Measurements from ENCODE around the gene KMT5C.

GRCh38 chr19:55305491-55305890 lies 34.2 kb upstream of the KMT5C start:
- TF ChIP-seq CTCF (IDR thresholded peaks at IDR 0.05; ENCODE audit: low read depth, low read length): no peak
- no peak for TF ChIP-seq POLR2A (IDR thresholded peaks at IDR 0.05; ENCODE audit: extremely low read depth, insufficient read length)
